GM03348 (cell line): ENCODE results near the gene MINK1.
A peak's percentile ranks its signal among the peaks of the same experiment; 100 is the strongest.

ENCODE experiments used
- DNase-seq: peaks from one replicate; pipeline ENCODE4 v3.0.0; 2012; ENCODE audit warnings: low spot score

MINK1 gene

DNA sequence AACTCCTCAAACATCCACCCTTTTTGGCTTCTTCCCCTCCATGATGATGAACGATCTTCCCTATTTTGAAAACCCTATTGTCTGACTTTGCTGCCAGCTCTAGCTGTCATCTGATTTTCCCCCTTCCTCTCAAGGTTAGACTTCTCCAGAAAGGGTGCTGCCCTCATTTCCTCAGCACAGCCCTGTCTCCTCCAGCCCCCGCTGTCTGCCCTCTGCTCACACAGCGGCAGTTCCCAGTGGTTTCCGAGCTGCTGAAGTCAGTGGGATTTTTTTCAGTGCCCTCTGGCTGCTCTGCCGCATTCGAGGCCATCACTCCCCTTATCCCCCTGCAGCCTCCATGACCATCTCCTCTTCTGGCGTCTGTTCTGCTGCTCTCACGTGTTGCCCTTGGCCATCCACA is 39.6 kb downstream of the MINK1 start:
- DNase-seq: no peak

DNA sequence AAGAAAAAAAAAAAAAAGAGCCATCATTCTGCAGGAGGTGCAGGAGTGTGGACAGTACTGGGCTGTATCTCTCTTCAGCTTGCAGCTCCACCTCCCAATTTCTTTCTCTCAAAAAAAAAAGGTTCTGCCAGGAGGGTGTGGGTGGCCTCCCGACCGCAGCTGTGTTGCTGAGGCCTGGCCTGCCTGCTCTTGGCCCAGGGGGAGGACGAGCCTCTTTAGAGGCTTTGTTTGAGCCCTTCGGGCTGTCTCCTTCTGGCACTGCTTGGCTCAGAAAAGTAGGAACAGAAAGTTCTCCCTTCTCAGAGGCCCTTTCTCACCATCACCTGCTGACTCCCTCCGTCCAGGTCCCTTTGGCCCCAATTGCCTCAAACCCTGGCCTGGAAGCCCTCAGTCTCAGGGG is 43.9 kb downstream of the MINK1 start:
- DNase-seq: no peak

GRCh38 chr17:4879601-4880000 is 46.5 kb downstream of the MINK1 start:
- DNase-seq: no peak

- no peak for DNase-seq
These were observed 47.7 kb downstream of the MINK1 start for GRCh38 chr17:4880857-4881256.

DNA sequence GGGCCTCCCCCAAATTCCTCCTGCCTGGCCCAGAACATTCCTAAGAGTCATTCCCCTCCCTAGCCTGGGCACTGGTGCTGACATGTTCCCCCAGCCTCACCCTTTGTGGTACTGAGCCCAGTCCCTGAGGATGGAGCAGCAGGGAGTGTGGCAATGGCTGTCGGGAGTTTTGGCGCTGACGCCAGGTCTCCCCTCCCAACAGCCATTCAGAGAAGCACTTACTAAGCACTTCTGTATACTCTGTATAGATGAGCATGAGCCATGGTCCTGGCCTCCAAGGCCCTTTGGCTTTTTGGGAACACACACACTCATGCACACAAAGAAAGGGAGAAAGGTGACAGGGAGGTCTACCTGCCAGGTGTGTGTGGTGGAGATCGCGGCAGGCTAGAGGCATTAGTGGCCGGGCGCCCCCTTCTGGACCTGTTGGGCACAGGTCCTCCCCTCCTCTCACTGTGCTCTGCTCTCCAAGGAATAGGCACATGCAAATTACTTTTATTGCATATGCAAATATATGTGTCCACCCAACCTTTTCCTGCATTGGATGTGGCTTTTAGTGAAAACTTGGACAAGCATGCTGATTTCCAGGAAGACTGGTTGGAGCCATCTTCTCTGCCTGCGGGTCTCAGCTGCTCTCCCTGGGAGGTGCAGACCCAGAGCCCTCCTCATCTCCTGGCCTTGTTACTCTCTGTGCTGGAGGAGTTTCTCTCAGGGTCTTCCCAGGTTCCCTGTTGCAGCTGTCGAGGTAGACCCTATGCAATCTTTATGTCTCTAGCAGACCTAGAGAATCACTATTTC is 48.8 kb downstream of the MINK1 start:
- DNase-seq: peak; percentile 61

GRCh38 chr17:4884489-4884888 is 51.3 kb downstream of the MINK1 start:
- no peak for DNase-seq

DNA sequence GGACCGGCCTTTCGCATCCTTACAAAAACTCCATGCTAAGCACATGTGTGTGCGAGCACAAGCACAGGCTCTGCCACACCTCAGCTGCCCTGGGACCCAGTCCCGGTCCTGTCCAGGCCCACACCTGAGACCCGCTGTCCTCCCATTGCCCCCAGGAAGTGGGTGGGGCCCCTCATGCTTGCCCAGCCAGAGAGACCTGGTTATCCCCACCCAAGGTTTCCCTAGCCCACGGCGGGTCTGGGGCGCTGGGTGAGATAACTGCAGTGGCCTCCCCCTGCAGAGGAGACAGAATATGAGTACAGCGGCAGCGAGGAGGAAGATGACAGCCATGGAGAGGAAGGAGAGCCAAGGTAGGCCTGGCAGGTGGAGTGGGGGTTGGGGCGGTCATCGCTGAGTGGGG is 53.7 kb downstream of the MINK1 start:
- DNase-seq: no peak

DNA sequence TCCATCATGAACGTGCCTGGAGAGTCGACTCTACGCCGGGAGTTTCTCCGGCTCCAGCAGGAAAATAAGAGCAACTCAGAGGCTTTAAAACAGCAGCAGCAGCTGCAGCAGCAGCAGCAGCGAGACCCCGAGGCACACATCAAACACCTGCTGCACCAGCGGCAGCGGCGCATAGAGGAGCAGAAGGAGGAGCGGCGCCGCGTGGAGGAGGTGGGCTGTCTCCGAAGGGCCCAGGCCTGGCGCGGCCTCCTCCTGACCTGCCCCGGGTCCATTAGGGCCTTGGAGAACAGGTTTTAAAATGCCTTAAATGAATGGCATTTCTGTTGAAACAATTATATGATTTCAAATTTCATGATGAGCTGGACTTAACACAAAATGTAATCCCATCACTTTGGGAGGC is 54.4 kb downstream of the MINK1 start:
- DNase-seq: no peak

DNA sequence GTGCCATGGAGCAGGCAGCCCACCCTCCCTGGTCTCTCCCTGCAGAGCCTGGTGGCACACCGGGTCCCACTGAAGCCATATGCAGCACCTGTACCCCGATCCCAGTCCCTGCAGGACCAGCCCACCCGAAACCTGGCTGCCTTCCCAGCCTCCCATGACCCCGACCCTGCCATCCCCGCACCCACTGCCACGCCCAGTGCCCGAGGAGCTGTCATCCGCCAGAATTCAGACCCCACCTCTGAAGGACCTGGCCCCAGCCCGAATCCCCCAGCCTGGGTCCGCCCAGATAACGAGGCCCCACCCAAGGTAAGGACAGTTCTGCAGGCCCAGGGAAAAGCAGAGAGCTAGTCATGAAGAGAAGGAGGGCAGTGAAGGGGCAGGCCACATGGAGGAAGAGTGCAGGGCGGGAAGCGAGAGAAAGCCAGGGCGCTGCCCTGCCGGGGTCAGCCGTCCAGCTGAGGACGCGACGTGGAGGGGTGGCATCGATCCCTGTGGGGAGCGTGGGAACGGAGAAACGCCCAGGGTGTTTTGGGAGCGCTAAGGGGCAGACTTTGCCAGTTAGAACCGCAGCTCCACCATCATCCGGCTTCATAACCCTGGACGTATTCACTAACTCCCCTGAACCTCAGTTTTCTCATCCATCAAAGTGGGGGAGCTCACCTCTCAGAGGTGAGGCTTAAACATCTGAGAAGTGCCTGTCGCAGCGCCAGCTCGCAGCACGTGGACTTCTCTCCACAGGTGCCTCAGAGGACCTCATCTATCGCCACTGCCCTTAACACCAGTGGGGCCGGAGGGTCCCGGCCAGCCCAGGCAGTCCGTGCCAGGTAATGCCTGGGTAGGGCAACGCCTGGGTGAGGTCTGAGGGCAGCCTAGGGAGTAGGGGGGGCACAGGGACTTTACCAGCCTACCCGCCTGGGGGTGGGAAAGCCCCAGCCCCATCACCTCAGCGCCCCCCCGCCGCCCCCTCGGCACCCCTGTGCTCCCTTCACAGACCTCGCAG is 58.6 kb downstream of the MINK1 start:
- DNase-seq: no peak

DNA sequence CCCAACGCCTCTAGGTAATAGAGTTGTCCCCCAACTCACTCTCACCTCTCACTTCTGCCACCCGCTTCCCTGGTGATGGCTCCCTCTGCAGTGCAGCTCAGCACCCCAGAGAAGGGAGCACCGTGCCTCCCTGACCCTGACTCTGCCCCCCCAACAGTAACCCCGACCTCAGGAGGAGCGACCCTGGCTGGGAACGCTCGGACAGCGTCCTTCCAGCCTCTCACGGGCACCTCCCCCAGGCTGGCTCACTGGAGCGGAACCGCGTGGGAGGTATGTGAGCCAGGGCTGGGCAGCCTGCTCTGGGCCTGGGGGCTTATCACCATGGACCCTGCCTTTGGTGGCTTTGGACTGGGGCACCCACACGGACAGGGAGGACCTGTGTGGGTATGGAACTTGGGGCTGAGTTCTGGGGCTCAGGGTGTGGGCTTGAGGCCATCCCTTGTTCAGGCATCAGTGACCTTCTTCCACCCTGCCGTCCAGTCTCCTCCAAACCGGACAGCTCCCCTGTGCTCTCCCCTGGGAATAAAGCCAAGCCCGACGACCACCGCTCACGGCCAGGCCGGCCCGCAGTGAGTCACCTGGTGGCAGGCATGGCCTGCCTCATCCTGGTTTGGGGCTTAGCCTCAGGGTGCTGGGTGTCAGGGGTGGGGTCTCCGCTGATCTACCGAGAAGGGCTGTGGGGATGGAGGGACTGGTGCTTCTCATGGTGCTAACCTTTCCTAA is 59.5 kb downstream of the MINK1 start:
- DNase-seq: no peak

DNA sequence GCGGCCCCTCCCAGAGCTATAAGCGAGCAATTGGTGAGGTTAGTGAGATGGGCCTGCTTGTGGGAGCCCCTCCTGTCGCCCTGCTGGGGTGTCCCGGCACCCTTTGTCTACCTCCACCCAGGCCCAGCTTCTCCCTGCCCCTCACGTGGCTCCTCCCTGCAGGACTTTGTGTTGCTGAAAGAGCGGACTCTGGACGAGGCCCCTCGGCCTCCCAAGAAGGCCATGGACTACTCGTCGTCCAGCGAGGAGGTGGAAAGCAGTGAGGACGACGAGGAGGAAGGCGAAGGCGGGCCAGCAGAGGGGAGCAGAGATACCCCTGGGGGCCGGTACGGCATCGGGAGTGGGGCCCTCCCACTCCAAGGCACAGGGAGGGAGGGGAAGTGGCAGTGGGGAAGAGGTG is 60.1 kb downstream of the MINK1 start:
- no peak for DNase-seq

DNA sequence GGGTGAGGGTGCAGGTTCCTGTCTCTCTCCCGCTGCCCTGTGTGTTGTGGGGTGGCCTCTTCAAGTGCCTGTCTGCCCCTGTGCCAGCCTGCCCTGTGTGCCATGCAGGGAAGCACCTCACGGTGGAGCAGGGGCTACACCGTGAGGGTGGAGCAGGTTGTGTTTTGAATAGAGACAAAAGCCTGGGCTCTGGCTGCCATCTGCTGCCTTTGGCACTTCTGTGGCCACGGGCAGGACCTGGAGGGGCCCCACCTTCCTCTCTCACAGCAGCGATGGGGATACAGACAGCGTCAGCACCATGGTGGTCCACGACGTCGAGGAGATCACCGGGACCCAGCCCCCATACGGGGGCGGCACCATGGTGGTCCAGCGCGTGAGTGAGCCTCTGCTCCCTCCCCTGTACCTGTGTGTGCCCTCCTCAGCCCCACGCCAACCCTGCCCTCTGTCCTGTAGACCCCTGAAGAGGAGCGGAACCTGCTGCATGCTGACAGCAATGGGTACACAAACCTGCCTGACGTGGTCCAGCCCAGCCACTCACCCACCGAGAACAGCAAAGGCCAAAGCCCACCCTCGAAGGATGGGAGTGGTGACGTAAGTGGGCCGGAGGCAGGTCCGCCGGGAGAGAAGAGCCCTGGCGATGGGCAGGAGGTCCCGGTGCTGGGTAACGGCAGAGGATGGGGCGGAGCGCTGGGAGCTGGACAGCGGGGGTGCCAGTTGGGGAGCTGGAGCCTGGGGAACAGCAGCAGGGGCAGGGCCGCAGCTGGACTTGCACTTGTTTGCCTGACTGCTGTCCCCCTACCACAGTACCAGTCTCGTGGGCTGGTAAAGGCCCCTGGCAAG is 60.8 kb downstream of the MINK1 start:
- DNase-seq: no peak

GRCh38 chr17:4895121-4895520 is 62.0 kb downstream of the MINK1 start:
- DNase-seq: no peak

- DNase-seq: no peak
These were observed 62.7 kb downstream of the MINK1 start for GRCh38 chr17:4895657-4896331.

GRCh38 chr17:4896332-4897197 is 63.4 kb downstream of the MINK1 start:
- DNase-seq: no peak

GRCh38 chr17:4897198-4897687 is 64.1 kb downstream of the MINK1 start:
- no peak for DNase-seq

DNA sequence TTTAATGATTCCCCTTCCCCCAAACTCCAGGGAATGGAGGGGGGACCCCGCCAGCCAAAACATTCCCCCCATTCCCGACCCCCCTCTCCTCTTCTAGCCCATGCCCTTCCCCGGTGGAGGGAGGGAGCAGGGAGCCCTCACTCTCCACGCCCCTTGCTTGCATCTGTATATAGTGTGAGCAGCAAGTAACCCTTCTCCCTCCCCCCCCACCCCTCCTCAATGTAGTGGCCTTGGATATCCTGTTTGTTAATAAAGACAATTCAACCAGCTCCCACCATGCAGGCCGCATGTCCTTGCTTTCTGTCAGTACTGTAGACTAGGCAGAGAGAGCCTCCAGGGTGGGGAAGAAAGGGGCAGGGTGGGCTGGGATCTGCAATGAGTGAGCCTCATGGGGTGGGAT is 64.6 kb downstream of the MINK1 start:
- no peak for DNase-seq

DNA sequence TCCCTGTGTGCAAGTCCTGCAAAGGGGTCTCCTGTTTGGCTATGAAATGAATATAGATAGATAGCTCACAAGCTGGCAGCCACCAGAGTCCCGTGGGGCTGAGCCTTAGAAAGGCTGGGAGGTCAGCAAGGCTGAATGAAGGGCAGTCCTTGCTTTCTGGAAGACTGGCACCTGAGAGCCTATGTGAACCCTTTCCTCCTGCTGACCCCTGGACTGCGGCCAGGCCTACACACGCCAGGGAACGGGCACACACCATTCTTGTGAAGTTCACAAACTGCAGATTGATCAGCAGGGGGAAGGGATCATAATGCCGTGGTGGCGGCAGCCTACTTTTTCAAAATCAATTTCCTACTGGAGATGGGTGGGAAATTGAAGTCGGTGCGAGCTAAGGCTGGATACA is 65.2 kb downstream of the MINK1 start:
- no peak for DNase-seq

DNA sequence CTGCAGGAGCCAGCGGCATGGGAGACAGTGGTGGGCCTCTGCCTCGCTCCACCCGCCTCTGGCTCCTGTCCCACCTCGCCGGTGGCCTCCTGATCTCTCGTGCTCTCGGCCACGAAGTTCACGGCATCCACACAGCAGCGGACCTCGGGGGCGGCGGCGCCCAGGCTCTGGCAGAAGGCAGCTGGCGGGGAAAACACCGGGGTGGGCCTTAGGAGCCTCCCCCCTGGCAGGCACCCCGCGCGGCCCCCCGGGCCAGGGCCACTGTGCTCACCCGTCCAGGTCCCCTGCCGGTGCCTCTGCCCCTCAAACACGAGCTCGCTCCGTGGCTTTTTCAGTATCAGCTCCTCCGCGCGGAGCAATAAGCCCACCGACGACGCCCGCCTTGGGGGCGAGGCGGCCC is 65.8 kb downstream of the MINK1 start:
- no peak for DNase-seq
